ENCODE measurements around the gene COQ8B. TPM values are rescaled to one million over a fixed set of nuclear protein-coding genes. Genes with fewer than 3 reads are reported as not detected.

The COQ8B gene
- total RNA-seq, 6 donors from 2014 or later = 46.2 to 142 (median 65.4) TPM

DNA sequence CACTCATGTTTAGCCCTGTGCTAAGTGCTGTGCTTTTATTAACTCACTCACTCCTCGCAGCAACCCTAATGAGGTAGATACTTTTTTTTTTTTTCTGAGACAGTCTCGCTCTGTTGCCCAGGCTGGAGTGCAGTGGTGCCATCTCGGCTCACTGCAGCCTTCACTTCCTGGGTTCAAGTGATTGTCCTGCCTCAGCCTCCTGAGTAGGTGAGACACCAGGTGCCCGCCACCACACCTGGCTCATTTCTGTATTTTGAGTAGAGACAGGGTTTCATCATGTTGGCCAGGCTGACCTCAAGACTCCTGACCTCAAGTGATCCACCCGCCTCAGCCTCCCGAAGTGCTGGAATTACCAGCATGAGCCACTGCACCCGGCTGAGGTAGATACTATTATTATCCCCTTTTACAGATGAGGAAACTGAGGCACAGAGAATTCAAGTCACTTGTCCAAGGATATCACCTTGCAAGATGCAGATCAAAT lies 2.8 kb upstream of the COQ8B start:
- no peaks in the 10 kb centered on the region for H3K9me3 ChIP-seq
- TF ChIP-seq POLR2A (IDR thresholded peaks at IDR 0.05) (no peak), EP300 (IDR thresholded peaks at IDR 0.05) (peak in 2 of 4 donors; percentile 8 to 62), POLR2AphosphoS5 (IDR thresholded peaks at IDR 0.05) (peak; percentile 36 to 55)
- peak overlapping the region; percentile 98 to 99 (median 98) for H3K27ac ChIP-seq
- H3K36me3 ChIP-seq = peaks cover 1 to 25% (median 6%) of the 10 kb centered on the region in 4 donors
- WGBS, 2 donors = 45 to 49% methylated on average over 7 of the region's 7 CpGs
- H3K27me3 ChIP-seq = no peaks in the 10 kb centered on the region
- peaks cover 54 to 85% (median 66%) of the 10 kb centered on the region in 4 donors for H3K4me1 ChIP-seq
- H3K4me3 ChIP-seq = peak overlapping the region; percentile 75 to 90 (median 76)
- ATAC-seq (ENCODE audit: low FRiP score in 2 of 2) (no peak), DNase-seq (peak in 1 of 2 donors; percentile 79)

DNA sequence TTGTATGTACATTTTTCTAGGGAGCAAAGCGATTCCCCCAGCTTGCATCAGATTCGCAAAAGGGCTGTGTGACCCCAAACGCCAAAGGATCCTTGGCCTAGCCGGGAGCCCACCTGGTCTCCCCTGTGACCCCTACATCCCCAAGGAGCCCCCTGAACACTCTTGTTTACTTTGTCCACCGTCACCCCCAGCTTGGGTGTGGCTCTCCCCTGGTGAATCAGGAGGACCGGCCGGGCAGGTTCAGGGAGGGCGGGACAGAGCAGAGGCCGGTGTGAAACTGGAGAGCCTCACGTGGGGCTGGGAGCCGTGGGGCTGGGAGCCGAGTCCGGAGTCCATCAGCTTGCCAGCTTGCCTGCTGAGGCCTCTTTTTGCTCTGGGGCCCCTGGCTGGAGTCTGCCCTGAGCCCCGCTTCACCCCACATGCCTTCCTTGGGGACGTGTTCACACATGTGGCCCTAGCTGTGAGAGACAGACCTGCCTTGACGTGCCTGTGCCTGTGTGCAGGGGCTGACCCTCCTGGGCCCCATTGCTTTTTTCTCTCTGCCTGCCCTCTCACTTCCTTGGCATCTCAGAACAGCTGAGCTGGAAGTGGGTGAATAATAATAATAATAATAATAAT lies 2.2 kb upstream of the COQ8B start:
- DNase-seq (peak; percentile 89 to 91), ATAC-seq (ENCODE audit: low FRiP score in 2 of 2) (peak in 1 of 2 donors; percentile 30)
- peak overlapping the region; percentile 75 to 90 (median 76) for H3K4me3 ChIP-seq
- H3K36me3 ChIP-seq = peaks cover 0 to 19% (median 2%) of the 10 kb centered on the region in 4 donors
- TF ChIP-seq, protein P1, sequence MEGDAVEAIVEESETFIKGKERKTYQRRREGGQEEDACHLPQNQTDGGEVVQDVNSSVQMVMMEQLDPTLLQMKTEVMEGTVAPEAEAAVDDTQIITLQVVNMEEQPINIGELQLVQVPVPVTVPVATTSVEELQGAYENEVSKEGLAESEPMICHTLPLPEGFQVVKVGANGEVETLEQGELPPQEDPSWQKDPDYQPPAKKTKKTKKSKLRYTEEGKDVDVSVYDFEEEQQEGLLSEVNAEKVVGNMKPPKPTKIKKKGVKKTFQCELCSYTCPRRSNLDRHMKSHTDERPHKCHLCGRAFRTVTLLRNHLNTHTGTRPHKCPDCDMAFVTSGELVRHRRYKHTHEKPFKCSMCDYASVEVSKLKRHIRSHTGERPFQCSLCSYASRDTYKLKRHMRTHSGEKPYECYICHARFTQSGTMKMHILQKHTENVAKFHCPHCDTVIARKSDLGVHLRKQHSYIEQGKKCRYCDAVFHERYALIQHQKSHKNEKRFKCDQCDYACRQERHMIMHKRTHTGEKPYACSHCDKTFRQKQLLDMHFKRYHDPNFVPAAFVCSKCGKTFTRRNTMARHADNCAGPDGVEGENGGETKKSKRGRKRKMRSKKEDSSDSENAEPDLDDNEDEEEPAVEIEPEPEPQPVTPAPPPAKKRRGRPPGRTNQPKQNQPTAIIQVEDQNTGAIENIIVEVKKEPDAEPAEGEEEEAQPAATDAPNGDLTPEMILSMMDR (IDR thresholded peaks at IDR 0.05) = no peak
- no peak for TF ChIP-seq EP300 (IDR thresholded peaks at IDR 0.05)
- peak in 2 of 4 donors; percentile 30 to 73 for TF ChIP-seq POLR2A (IDR thresholded peaks at IDR 0.05)
- peak; percentile 22 to 63 for TF ChIP-seq POLR2AphosphoS5 (IDR thresholded peaks at IDR 0.05)
- H3K27ac ChIP-seq = peak overlapping the region; percentile 98 to 99 (median 98)
- 11 to 29% methylated on average over 1 to 16 of the region's 16 CpGs for WGBS, 2 donors
- H3K27me3 ChIP-seq = no peaks in the 10 kb centered on the region
- peaks cover 54 to 86% (median 66%) of the 10 kb centered on the region in 4 donors for H3K4me1 ChIP-seq
- H3K9me3 ChIP-seq = no peaks in the 10 kb centered on the region

DNA sequence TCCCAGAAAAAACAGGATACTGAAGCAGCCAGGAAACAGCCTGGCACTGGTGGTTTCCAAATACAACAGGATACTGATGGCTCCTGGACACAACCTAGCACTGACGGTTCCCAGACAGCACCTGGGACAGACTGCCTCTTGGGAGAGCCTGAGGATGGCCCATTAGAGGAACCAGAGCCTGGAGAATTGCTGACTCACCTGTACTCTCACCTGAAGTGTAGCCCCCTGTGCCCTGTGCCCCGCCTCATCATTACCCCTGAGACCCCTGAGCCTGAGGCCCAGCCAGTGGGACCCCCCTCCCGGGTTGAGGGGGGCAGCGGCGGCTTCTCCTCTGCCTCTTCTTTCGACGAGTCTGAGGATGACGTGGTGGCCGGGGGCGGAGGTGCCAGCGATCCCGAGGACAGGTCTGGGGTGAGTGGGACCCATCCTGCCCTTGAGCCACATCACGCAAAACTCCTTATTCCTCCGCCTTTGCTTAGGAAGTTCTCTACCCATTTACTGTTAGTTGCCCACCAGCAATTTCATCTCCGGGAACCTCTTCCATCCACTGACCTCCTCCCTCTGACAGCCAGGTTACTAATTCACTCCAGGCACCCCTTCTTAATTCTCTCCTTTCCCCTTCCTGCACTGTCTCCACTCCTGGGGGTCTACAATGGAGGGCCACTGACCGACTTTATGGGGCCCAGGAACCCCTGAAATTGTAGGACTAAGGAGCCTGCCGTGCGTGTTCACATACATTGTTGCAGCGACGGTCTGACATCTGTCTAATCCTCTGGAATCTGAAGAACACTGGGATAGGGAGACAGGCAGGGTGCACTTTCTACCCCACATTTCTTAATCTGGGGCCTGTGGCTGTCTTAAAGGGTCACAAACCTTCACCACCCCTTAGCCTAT lies 1.4 kb upstream of the COQ8B start:
- Histone ChIP-seq H3K27me3 (no peaks in the 10 kb centered on the region), H3K4me3 (peak overlapping the region; percentile 75 to 90 (median 76)), H3K27ac (peak overlapping the region; percentile 98 to 99 (median 98)), H3K36me3 (peaks cover 0 to 14% (median 0%) of the 10 kb centered on the region in 4 donors), H3K9me3 (no peaks in the 10 kb centered on the region), H3K4me1 (peaks cover 50 to 83% (median 59%) of the 10 kb centered on the region in 4 donors)
- DNase-seq = peak in 1 of 2 donors; percentile 86
- TF ChIP-seq POLR2A (IDR thresholded peaks at IDR 0.05) (peak in 1 of 4 donors; percentile 12), POLR2AphosphoS5 (IDR thresholded peaks at IDR 0.05) (no peak)
- no peak for ATAC-seq (ENCODE audit: low FRiP score in 2 of 2)
- WGBS, 2 donors = 36 to 47% methylated on average over 12 to 20 of the region's 20 CpGs

DNA sequence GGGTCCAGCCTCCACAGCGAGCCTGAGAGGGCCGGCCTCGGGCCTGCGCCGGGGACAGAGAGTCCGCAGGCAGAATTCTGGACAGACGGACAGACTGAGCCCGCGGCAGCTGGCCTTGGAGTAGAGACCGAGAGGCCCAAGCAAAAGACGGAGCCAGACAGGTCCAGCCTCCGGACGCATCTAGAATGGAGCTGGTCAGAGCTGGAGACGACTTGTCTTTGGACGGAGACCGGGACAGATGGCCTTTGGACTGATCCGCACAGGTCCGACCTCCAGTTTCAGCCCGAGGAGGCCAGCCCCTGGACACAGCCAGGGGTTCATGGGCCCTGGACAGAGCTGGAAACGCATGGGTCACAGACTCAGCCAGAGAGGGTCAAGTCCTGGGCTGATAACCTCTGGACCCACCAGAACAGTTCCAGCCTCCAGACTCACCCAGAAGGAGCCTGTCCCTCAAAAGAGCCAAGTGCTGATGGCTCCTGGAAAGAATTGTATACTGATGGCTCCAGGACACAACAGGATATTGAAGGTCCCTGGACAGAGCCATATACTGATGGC lies 716 bp upstream of the COQ8B start:
- Histone ChIP-seq H3K4me3 (peak overlapping the region; percentile 75 to 90 (median 76)), H3K9me3 (no peaks in the 10 kb centered on the region), H3K36me3 (peaks cover 0 to 14% (median 0%) of the 10 kb centered on the region in 4 donors), H3K27ac (peak overlapping the region; percentile 98 to 99 (median 98)), H3K27me3 (no peaks in the 10 kb centered on the region), H3K4me1 (peaks cover 43 to 79% (median 53%) of the 10 kb centered on the region in 4 donors)
- DNase-seq = peak in 1 of 2 donors; percentile 44
- ATAC-seq (ENCODE audit: low FRiP score in 2 of 2) = no peak
- 1 to 3% methylated on average over 11 to 15 of the region's 20 CpGs for WGBS, 2 donors
- TF ChIP-seq, protein P1 (IDR thresholded peaks at IDR 0.05) = peak in 4 of 6 experiments; percentile 3 to 25 (median 6)
- TF ChIP-seq POLR2AphosphoS5 (IDR thresholded peaks at IDR 0.05) (no peak), EP300 (IDR thresholded peaks at IDR 0.05) (no peak), POLR2A (IDR thresholded peaks at IDR 0.05) (peak in 1 of 4 donors; percentile 74)

DNA sequence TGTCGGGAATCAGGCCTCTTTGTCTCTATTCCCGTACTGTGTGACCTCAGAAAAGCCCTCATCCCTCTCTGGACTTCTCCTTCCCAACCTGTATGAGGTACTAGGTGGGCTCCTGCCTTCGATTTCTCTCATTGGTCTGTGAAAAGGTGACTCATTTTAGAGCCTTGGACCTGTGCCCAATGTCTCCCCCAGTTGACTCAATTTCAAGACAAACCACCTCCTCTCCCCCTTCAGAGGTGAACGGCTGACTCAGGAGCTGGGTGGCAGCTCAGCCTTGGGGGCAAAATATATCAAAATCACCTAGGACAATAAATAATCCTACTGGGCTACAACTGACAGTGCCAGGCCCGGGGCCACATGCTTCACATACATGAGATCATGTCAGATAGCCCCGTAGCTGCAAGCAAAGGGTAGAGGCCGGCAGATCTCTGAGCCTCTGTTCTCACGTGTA lies 630 bp downstream of the COQ8B start:
- peaks cover 31 to 65% (median 39%) of the 10 kb centered on the region in 4 donors for H3K4me1 ChIP-seq
- 8 to 15% methylated on average over 8 of the region's 8 CpGs for WGBS, 2 donors
- no peaks in the 10 kb centered on the region for H3K9me3 ChIP-seq
- no peaks in the 10 kb centered on the region for H3K27me3 ChIP-seq
- peak overlapping the region; percentile 98 to 99 (median 98) for H3K27ac ChIP-seq
- H3K4me3 ChIP-seq = peak overlapping the region; percentile 75 to 90 (median 76)
- H3K36me3 ChIP-seq = peaks cover 0 to 11% (median 5%) of the 10 kb centered on the region in 4 donors
- TF ChIP-seq, protein P1 (IDR thresholded peaks at IDR 0.05) = no peak
- peak in 1 of 4 donors; percentile 6 for TF ChIP-seq POLR2A (IDR thresholded peaks at IDR 0.05)
- ATAC-seq (ENCODE audit: low FRiP score in 2 of 2) (no peak), DNase-seq (no peak)

Data from upper lobe of left lung (tissue), 6 donors.